HCT116 (cell line): ENCODE results near the gene CD99. TPM values are rescaled to one million over a fixed set of nuclear protein-coding genes. Genes with fewer than 3 reads are reported as not detected.

Source experiments
- ATAC-seq: fragments of 200-7000 bp; cut with Tn5 transposase; 2 replicates; pipeline ENCODE4 v1.9.1; 2020; ENCODE audit warnings: mild to moderate bottlenecking, moderate library complexity
- BruUV-seq: library from RNA; stranded (reverse); fragments of 400-500 nt; replicated peaks from 2 replicates; lab custom pipeline; 2021; lab: Mats Ljungman, UMichigan
- CTCF ChIA-PET: fragments of 300-600 bp; sonication (Branson Sonifier 250); formaldehyde crosslinking; loops from one replicate; lab custom pipeline; 2021; ENCODE audit warnings: antibody characterized with exemption; lab: Charles Lee
- POLR2A ChIA-PET: fragments of 300-600, 350-600 bp; sonication (Branson Sonifier 250); formaldehyde crosslinking; loops from one replicate; lab custom pipeline; 2021; ENCODE audit warnings: antibody characterized with exemption; lab: Charles Lee
- RAD21 ChIA-PET, 2 experiments: fragments of 300-600 bp; sonication (Branson Sonifier 250); formaldehyde crosslinking; loops; one replicate each; lab custom pipeline; 2023; ENCODE audit warnings: low total read pairs in 2 of 2; ENCODE audit not compliant: uncharacterized antibody in 2 of 2, unreplicated experiment in 2 of 2, low non-redundant PET in 1 of 2; lab: Charles Lee
- DNase-seq: peaks from one replicate; pipeline ENCODE4 v3.0.0-alpha.2; 2010; ENCODE audit warnings: low read depth, low spot score
- H2AFZ ChIP-seq: fragments of 200-600 bp; shearing (Covaris generic), sonication (generic); 2 replicates; pipeline ENCODE4 v1.6.1; 2017; ENCODE audit warnings: low read depth, mixed run types, mixed read lengths, antibody characterized with exemption, low read length; ENCODE audit not compliant: poor library complexity, severe bottlenecking
- H3K27ac ChIP-seq: 2 replicates; pipeline ENCODE4 v1.5.1; 2012; ENCODE audit warnings: low read depth, low read length
- H3K27me3 ChIP-seq: fragments of 200-600 bp; sonication (generic); 2 replicates; pipeline ENCODE4 v1.6.1; 2016; ENCODE audit warnings: mixed run types, low read length, mixed read lengths; ENCODE audit not compliant: insufficient read depth
- H3K36me3 ChIP-seq, 2 experiments: fragments of 200-500 bp in 1 of 2; fragments of 200-600 bp in 1 of 2; sonication (Bioruptor generic) in 1 of 2; sonication (generic) in 1 of 2; 2 replicates each; pipeline versions ENCODE4 v1.5.1 to v1.6.1; 2014 to 2016; ENCODE audit warnings: low read length in 2 of 2, inconsistent platforms in 1 of 2, mixed read lengths in 1 of 2, mixed run types in 1 of 2; ENCODE audit not compliant: insufficient read depth in 2 of 2, control insufficient read depth in 1 of 2
- H3K4me1 ChIP-seq, 2 experiments: fragments of 200-600 bp in 1 of 2; sonication (generic) in 1 of 2; 2 replicates each; pipeline versions ENCODE4 v1.5.1 to v1.6.1; 2012 to 2017; ENCODE audit warnings: low read length in 2 of 2, inconsistent platforms in 1 of 2, mild to moderate bottlenecking in 1 of 2, mixed read lengths in 1 of 2, mixed run types in 1 of 2, moderate library complexity in 1 of 2; ENCODE audit not compliant: insufficient read depth in 2 of 2, control insufficient read depth in 1 of 2
- H3K4me2 ChIP-seq: fragments of 200-600 bp; sonication (generic); 2 replicates; pipeline ENCODE4 v1.6.1; 2017; ENCODE audit warnings: mixed run types, low read length, mixed read lengths
- H3K4me3 ChIP-seq, 2 experiments: fragments of 200-600 bp in 1 of 2; sonication (generic) in 1 of 2; replicated peaks in 1 of 2; 2 replicates each; pipeline ENCODE4 v1.5.1; 2011 to 2016; ENCODE audit warnings: low read length in 2 of 2, control low read depth in 1 of 2, low read depth in 1 of 2, mild to moderate bottlenecking in 1 of 2, mixed read lengths in 1 of 2, mixed run types in 1 of 2
- H3K79me2 ChIP-seq: fragments of 200-600 bp; sonication (generic); 2 replicates; pipeline ENCODE4 v1.6.1; 2017; ENCODE audit warnings: mild to moderate bottlenecking, mixed run types, low read length, moderate library complexity, mixed read lengths; ENCODE audit not compliant: insufficient read depth
- H3K9ac ChIP-seq: fragments of 200-600 bp; sonication (generic); 2 replicates; pipeline ENCODE4 v1.6.1; 2016; ENCODE audit warnings: low read length, mixed read lengths
- H3K9me2 ChIP-seq: fragments of 200-600 bp; sonication (generic), shearing (Covaris generic); 2 replicates; pipeline ENCODE4 v1.6.1; 2017; ENCODE audit warnings: mixed run types, mild to moderate bottlenecking, moderate library complexity; ENCODE audit not compliant: insufficient read depth
- H3K9me3 ChIP-seq, 2 experiments: fragments of 200-500 bp in 1 of 2; fragments of 200-600 bp in 1 of 2; sonication (Bioruptor generic) in 1 of 2; sonication (generic) in 1 of 2; 2 replicates each; pipeline ENCODE4 v1.6.1; 2014 to 2017; ENCODE audit warnings: low read length in 2 of 2, mixed read lengths in 2 of 2, inconsistent platforms in 1 of 2, low read depth in 1 of 2, mild to moderate bottlenecking in 1 of 2, mixed run types in 1 of 2, moderate library complexity in 1 of 2; ENCODE audit not compliant: control insufficient read depth in 1 of 2, insufficient read depth in 1 of 2
- H4K20me1 ChIP-seq: fragments of 200-600 bp; sonication (generic), shearing (Covaris generic); 2 replicates; pipeline ENCODE4 v1.6.1; 2017; ENCODE audit warnings: mixed run types, mild to moderate bottlenecking, moderate library complexity; ENCODE audit not compliant: insufficient read depth
- EGR1 ChIP-seq: IDR thresholded peaks from 2 replicates; pipeline ENCODE4 v1.6.1; 2012; ENCODE audit warnings: low read depth
- POLR2A ChIP-seq: IDR thresholded peaks from 2 replicates; pipeline ENCODE4 v1.7.0; 2011; ENCODE audit warnings: borderline replicate concordance; ENCODE audit not compliant: insufficient read depth, insufficient read length; ENCODE audit errors: extremely low read depth
- POLR2AphosphoS5 ChIP-seq: IDR thresholded peaks from 2 replicates; pipeline ENCODE4 v1.6.1; 2011; ENCODE audit warnings: mild to moderate bottlenecking, low read depth, low read length, moderate library complexity
- SIN3A ChIP-seq: IDR thresholded peaks from 2 replicates; pipeline ENCODE4 v1.6.1; 2012; ENCODE audit warnings: low read depth
- SRF ChIP-seq: IDR thresholded peaks from 2 replicates; pipeline ENCODE4 v1.6.1; 2012; ENCODE audit warnings: low read depth
- TCF7L2 ChIP-seq: IDR thresholded peaks from 2 replicates; pipeline ENCODE4 v1.7.0; 2011; ENCODE audit warnings: borderline replicate concordance, inconsistent platforms; ENCODE audit not compliant: insufficient read depth, insufficient read length; ENCODE audit errors: extremely low read depth
- ZFX ChIP-seq: fragments of 450-650 bp; IDR thresholded peaks from 2 replicates; pipeline ENCODE4 v1.6.1; 2017
- ZNF274 ChIP-seq: fragments of 200-500 bp; sonication (Bioruptor generic); IDR thresholded peaks from 2 replicates; pipeline ENCODE4 v1.6.1; 2014; ENCODE audit warnings: mild to moderate bottlenecking, low read depth, low read length, inconsistent platforms
- intact Hi-C: fragments of 100-400 bp; cut with micrococcal nuclease; formaldehyde crosslinking; loops from 2 replicates; pipeline ENCODE4 v1.10.0; 2022
- total RNA-seq: library from RNA; stranded (reverse); gene quantifications from one replicate; pipeline ENCODE4 v1.2.1, GENCODE V29; 2021; ENCODE audit not compliant: unreplicated experiment
- TF ChIP-seq, protein P1 (sequence below): IDR thresholded peaks from 2 replicates; pipeline ENCODE4 v1.6.1; 2011; ENCODE audit warnings: mild to moderate bottlenecking, low read length, moderate library complexity; ENCODE audit not compliant: insufficient replicate concordance; ENCODE audit errors: extremely low read depth
- TF ChIP-seq, protein P2 (sequence below): IDR thresholded peaks from 2 replicates; pipeline ENCODE4 v1.6.1; 2012
- TF ChIP-seq, protein P3 (sequence below), 3 experiments: fragments of 200-600 bp in 1 of 3; sonication (generic) in 1 of 3; IDR thresholded peaks in 2 of 3; conservative IDR thresholded peaks in 1 of 3; 2 replicates each; pipeline ENCODE4 v1.5.1; 2012 to 2017; ENCODE audit warnings: low read depth in 2 of 3, low read length in 2 of 3, antibody characterized with exemption in 1 of 3, borderline replicate concordance in 1 of 3, control low read depth in 1 of 3, mild to moderate bottlenecking in 1 of 3, mixed read lengths in 1 of 3, mixed run types in 1 of 3, moderate library complexity in 1 of 3; ENCODE audit not compliant: insufficient read depth in 1 of 3
- TF ChIP-seq, protein P4 (sequence below): IDR thresholded peaks from 2 replicates; pipeline ENCODE4 v1.6.1; 2012; ENCODE audit warnings: low read depth

The CD99 gene
- total RNA-seq, 1 experiment from 2014 or later: 59.6 TPM

DNA sequence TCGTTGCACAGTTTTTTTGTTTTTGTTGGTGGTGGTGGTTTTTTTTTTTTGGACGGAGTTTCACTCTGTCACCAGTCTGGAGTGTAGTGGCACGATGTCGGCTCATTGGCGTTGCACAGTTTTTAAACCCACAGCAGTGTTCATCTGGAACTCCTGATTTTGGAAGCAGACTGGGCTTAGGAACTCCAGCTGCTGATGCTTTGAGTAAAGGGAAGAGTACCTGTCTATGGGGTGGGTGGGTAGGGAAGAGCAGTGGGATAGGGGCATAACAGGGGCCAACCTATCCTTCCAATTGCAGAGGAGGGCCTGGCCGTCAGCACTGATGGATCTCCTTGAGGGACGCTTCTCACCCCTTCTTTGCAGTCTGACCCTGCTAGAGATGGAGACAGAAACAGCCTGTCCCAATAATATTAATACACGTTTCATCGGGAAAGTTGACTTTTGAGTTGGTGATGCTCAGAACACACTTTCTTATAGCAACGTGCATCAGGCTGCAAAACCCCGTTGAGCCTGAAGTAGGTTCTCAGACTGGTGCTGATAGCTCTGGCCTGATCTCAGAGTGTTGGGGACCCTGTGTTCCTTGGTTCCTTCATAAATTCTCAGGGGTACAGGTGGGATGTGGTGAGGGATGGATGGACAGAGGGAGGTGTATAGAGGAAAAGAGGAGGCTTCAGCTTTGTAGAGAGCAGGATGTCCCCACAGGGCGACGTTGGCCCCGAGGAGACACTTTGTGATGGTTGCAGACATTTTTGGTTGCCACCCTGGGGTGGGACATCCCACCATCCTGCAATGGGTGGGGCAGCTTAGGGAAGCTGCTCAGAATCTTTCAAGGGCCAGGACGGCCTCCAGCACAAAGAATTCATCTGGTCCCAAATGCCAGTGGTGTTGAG is 2.3 kb downstream of the CD99 start:
- H3K4me1 ChIP-seq: peaks cover 0 to 40% of the 10 kb centered on the region in 2 experiments; a peak in 2 of 4 replicates
- TF ChIP-seq, protein P1, sequence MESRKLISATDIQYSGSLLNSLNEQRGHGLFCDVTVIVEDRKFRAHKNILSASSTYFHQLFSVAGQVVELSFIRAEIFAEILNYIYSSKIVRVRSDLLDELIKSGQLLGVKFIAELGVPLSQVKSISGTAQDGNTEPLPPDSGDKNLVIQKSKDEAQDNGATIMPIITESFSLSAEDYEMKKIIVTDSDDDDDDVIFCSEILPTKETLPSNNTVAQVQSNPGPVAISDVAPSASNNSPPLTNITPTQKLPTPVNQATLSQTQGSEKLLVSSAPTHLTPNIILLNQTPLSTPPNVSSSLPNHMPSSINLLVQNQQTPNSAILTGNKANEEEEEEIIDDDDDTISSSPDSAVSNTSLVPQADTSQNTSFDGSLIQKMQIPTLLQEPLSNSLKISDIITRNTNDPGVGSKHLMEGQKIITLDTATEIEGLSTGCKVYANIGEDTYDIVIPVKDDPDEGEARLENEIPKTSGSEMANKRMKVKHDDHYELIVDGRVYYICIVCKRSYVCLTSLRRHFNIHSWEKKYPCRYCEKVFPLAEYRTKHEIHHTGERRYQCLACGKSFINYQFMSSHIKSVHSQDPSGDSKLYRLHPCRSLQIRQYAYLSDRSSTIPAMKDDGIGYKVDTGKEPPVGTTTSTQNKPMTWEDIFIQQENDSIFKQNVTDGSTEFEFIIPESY: no peak
- no peak for TF ChIP-seq SIN3A
- no peak for TF ChIP-seq EGR1
- no peak for TF ChIP-seq POLR2AphosphoS5
- TF ChIP-seq ZNF274: no peak
- no peak for TF ChIP-seq POLR2A
- TF ChIP-seq SRF: no peak
- TF ChIP-seq, protein P2, sequence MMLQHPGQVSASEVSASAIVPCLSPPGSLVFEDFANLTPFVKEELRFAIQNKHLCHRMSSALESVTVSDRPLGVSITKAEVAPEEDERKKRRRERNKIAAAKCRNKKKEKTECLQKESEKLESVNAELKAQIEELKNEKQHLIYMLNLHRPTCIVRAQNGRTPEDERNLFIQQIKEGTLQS: no peak
- TF ChIP-seq TCF7L2: no peak
- TF ChIP-seq, protein P3, sequence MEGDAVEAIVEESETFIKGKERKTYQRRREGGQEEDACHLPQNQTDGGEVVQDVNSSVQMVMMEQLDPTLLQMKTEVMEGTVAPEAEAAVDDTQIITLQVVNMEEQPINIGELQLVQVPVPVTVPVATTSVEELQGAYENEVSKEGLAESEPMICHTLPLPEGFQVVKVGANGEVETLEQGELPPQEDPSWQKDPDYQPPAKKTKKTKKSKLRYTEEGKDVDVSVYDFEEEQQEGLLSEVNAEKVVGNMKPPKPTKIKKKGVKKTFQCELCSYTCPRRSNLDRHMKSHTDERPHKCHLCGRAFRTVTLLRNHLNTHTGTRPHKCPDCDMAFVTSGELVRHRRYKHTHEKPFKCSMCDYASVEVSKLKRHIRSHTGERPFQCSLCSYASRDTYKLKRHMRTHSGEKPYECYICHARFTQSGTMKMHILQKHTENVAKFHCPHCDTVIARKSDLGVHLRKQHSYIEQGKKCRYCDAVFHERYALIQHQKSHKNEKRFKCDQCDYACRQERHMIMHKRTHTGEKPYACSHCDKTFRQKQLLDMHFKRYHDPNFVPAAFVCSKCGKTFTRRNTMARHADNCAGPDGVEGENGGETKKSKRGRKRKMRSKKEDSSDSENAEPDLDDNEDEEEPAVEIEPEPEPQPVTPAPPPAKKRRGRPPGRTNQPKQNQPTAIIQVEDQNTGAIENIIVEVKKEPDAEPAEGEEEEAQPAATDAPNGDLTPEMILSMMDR (IDR thresholded peaks at IDR 0.05 in 2 of 3, conservative IDR thresholded peaks at IDR 0.05 in 1 of 3; ENCODE audit: borderline replicate concordance in 1 of 3, insufficient read depth in 1 of 3, low read depth in 2 of 3, low read length in 2 of 3): no peak
- TF ChIP-seq, protein P4, sequence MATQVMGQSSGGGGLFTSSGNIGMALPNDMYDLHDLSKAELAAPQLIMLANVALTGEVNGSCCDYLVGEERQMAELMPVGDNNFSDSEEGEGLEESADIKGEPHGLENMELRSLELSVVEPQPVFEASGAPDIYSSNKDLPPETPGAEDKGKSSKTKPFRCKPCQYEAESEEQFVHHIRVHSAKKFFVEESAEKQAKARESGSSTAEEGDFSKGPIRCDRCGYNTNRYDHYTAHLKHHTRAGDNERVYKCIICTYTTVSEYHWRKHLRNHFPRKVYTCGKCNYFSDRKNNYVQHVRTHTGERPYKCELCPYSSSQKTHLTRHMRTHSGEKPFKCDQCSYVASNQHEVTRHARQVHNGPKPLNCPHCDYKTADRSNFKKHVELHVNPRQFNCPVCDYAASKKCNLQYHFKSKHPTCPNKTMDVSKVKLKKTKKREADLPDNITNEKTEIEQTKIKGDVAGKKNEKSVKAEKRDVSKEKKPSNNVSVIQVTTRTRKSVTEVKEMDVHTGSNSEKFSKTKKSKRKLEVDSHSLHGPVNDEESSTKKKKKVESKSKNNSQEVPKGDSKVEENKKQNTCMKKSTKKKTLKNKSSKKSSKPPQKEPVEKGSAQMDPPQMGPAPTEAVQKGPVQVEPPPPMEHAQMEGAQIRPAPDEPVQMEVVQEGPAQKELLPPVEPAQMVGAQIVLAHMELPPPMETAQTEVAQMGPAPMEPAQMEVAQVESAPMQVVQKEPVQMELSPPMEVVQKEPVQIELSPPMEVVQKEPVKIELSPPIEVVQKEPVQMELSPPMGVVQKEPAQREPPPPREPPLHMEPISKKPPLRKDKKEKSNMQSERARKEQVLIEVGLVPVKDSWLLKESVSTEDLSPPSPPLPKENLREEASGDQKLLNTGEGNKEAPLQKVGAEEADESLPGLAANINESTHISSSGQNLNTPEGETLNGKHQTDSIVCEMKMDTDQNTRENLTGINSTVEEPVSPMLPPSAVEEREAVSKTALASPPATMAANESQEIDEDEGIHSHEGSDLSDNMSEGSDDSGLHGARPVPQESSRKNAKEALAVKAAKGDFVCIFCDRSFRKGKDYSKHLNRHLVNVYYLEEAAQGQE: no peak
- TF ChIP-seq ZFX: no peak
- BruUV-seq: no TSS peak
- H3K79me2 ChIP-seq: peaks cover 43% of the 10 kb centered on the region
- no peak for DNase-seq
- H3K36me3 ChIP-seq: no peaks in the 10 kb centered on the region
- H3K27ac ChIP-seq: no peak overlapping the region
- H3K4me2 ChIP-seq: peak overlapping the region; percentile 89; the same call in 1 of the 2 replicates
- H3K4me3 ChIP-seq: no peak overlapping the region
- no peaks in the 10 kb centered on the region for H3K9me2 ChIP-seq
- H3K27me3 ChIP-seq: no peaks in the 10 kb centered on the region
- H2AFZ ChIP-seq: no peak overlapping the region
- RAD21 ChIA-PET: no interaction called here
- CTCF ChIA-PET: no interaction called here
- H3K9me3 ChIP-seq: no peaks in the 10 kb centered on the region
- intact Hi-C loops: no loop called here
- no peak overlapping the region for H3K9ac ChIP-seq
- no peaks in the 10 kb centered on the region for H4K20me1 ChIP-seq
- ATAC-seq: no peak
- POLR2A ChIA-PET: no interaction called here
